GM21367 (cell line): ENCODE data around the gene MAS1L.
"Not testable (repeated sequence)": the region's sequence is repeated elsewhere in the genome, so short reads cannot be mapped to it uniquely, and the experiment has no call there.

Source experiments
- ATAC-seq: cut with Tn5 transposase; IDR thresholded peaks from one replicate; pipeline ENCODE4 v1.9.1; 2021; ENCODE audit not compliant: unreplicated experiment

The MAS1L gene

DNA sequence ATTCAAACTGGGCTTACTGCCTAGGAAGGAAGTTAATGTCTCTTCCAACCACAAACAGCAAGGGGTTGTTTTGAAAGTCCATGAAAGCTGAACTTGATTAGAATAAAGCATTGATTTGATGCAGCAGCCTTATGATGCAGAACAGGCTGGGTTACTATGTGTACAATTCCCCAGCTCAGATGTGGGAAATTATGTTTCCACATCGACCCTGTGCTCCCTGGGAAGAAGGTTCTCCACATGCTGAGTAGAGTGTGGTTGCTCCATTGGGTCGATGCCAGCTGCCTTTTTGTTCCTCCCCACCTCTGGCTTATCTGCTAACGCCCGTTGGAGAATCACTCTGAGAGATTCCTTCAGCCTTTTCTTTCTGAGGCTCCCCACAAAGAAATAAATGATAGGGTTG, 1.2 kb downstream of the MAS1L start:
- no peak for ATAC-seq

DNA sequence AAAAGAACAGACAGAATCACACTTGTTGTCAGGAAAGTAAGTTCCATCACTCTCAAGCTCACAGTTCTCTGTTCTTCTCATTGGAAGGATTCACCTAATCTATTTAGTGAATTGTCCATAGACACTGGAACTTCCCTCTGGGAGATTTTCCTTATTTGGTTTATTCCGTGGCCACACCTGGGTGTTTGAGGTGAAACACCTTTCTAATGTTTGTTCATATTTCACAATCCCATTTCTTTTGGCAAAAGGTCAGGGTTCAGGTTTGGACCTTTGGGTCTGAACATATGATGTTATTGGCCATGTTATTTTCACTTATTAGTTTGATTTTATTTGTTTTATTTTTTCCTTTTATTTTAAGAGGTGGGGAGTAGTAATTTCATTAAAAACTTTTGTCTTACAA, 4.0 kb downstream of the MAS1L start:
- ATAC-seq = no peak

DNA sequence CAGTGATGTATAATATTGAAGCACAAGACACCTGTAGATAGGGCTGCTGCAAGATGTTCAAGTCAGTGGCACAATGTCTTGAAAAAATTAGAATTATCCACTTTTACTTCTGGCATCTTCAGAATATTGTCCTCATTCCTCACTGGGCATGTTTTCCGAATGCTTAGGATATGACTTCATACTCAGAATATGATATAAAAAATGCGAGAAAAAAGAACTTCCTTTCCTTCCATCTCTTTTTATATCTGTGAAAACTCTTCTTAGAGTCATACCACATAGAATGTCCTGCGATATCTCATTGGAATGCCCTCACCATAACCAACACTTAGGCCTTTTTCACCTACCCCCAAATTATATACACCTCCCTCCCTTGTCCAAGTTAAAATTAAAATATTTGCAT, 4.6 kb downstream of the MAS1L start:
- no peak for ATAC-seq

DNA sequence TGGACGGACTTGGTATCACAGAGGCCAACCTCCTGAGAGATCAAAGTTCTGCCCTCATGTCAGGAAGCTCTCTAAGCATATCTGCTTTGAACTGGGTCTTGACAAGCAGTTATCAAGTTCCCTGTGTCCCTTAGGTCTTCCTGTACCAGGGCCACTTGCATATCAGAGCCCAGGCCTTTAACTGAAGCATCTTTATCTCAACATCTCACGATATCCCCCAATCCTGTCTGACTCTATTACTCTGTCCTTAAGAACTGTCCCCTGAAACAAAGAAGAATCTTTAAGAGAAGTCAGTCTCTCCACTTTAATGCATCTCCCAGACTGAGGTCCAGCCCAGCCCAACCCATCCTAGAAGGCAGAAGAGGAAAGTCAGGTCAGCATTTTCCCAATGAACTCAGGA, 8.2 kb downstream of the MAS1L start:
- ATAC-seq = no peak

DNA sequence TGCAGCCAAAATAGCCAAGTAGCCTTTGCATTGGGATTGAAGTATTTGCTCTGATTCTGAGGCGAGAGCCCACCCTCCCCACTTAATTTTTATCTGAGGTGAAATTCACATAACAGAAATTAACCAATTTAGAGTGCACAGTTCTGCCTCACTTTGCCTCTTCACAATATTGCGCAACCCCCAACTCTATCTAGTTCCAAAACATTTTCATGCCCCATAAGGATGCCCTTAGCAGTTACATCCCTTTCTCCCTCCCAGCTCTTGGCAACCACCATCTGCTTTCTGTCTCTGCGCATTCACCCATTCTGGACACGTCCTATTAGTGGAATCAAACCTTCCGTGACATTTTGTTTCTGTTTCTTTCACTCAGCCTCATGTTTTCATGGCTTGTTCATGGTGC, 9.0 kb downstream of the MAS1L start:
- ATAC-seq = no peak

DNA sequence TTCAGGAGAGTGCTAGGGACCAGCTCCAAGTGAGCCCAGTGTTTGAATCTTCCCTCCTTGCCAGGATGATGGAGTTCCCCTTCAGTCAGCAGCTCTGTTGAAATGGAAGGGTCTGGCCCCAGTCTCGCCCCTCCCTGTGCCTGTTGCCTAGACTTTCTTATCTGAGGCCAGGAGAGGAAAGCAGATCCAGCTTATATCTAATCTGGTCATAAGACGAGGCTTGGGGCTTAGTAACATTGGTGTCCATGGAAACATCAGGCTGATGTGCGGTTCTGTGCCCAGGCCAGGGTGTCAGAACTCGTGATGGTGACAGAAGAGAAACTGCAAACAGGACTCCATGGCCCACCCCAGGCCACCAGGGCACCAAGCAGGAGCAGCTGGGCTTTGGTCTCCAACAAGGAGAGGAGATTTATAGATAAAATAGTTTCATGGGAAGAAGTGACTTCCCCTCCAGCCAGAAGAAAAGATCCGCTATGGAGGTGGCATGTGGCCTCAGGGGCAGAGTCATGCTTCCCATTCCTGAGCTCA, 9.8 kb downstream of the MAS1L start:
- ATAC-seq = no peak

DNA sequence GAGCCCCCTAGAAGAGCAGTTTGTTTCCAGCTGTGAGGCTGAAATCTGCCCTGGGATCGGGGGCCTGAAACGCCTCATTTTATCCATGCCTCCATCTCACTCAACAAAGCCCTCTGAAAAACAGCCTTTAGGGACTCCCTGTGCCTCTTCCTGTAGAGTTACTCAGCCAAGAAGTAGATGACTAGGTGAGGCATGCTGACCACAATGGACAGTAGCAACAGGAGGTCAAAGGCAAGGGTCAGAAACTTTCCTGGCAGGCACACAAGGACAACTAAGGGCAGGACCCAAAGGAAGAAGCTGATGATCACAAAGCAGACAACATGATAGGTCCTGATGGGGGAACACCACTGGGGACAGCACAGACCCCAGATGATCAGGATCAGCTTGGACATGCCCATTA, 12.8 kb downstream of the MAS1L start:
- ATAC-seq = no peak

DNA sequence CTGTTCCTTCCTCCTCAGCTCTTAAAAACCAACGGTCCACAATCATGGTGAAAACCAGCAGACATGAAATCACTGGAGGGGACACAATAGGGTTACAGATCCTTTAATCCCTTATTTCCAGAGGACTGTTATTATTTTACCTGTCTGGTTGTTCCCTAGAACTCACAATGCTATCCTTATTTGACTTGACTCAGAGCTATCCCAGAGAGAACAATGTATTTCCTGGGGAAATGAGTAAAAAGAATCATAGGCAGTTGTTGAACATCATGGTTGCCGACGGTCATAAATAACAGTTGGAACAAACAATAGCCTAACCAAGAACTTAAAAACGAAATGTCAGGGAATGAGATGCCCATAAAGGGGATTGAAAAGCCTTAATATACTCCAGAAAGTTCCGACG, 21.5 kb downstream of the MAS1L start:
- no peak for ATAC-seq

DNA sequence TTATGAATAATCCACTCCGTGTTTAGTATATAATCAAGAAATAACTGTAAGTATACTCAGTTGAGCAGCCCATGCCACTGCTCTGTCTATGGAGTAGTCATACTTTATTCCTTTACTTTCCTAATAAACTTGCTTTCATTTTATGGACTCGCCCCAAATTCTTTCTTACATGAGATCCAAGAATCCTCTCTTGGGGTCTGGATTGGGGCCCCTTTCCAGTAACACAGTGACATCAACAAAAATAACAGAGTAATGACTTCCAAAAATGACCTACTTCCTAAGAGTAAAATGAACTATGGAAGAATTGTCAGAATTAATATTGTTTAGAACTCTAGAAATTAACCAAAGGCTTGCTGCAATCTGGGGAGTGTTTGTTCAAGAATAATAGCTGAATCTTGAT, 22.0 kb downstream of the MAS1L start:
- no peak for ATAC-seq

DNA sequence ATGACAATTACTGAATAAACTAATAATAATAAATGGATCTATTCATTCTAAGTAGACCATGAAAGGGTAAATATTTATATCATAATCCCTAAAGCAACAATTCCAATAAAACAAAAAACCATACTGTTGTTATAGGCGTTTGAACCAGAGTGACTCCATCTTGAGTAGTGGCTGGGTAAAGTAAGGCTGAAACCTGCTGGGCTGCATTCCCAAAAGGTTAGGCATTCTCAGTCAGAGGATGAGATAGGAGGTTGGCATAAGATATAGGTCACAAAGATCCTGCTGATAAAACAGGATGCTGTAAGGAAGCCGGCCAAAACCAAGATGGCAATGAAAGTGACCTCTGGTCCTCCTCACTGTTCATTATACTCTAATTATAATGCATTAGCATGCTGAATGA, 22.5 kb downstream of the MAS1L start:
- ATAC-seq = no peak

DNA sequence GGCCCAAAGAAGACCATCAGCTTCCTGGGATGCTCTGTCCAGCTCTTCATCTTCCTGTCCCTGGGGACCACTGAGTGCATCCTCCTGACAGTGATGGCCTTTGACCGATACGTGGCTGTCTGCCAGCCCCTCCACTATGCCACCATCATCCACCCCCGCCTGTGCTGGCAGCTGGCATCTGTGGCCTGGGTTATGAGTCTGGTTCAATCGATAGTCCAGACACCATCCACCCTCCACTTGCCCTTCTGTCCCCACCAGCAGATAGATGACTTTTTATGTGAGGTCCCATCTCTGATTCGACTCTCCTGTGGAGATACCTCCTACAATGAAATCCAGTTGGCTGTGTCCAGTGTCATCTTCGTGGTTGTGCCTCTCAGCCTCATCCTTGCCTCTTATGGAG, 25.7 kb downstream of the MAS1L start:
- no peak for ATAC-seq

DNA sequence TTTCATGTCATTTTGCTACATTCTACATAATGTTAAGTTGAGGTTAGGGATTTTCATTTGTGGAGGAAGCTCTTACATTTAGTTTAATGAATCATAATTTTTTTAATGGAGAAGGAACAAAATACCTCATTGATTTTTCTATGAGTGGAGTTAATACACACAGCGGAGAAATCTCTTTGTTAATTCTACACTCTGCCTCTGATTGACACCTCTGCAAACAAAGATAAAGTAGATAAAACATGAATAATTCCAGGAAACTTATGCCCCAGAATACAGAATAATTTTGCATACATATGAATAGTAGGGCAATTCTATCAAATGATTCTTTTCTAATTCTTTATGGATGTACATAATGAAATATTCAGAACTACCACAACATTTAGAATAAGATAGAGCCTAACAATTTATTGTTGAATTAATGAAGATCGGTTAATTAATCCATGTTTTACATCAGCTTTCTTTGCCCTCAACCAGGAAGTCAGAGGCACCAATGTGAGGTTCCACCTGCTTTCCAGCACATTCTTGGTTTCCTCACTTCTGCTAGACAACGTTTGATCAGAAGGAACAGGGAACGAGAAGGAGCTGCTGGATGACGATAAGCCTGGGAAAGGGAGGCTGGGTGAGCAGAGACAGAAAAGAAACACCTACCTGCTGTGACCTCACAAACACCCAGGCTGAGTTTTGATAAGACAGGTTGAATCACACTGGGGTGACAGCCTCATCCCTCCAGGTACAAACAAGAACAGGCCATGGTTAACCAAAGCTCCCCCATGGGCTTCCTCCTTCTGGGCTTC, 26.5 kb downstream of the MAS1L start:
- no peak for ATAC-seq

DNA sequence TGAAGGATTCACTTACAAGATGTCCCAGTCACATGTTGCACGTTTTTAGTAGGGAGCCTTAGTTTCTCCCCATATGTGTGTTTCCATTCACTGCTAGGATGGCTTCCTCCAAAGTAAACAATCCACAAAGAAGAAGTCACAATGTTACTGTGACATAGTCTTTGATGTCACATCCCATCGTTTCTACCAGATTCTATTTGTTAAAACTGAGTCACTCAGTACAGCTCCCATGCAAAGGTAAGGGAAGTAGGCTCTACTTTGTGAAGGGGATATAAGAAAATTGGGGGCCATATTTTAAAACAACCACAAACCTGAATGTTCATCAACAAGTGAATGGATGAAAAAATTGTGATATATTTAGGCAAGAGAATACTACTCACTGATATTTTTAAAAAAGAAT, 30.8 kb downstream of the MAS1L start, which contains the start of the genes OR11A1 and OR2H1:
OR11A1 (minus strand) TSS at position 101 of the 400 bp plus-strand sequence. CDS start 29,430 bp downstream, outside the sequence.
OR2H1 (plus strand) TSS at position 185 of the 400 bp plus-strand sequence. CDS start 4,615 bp downstream, outside the sequence.
- no peak for ATAC-seq

DNA sequence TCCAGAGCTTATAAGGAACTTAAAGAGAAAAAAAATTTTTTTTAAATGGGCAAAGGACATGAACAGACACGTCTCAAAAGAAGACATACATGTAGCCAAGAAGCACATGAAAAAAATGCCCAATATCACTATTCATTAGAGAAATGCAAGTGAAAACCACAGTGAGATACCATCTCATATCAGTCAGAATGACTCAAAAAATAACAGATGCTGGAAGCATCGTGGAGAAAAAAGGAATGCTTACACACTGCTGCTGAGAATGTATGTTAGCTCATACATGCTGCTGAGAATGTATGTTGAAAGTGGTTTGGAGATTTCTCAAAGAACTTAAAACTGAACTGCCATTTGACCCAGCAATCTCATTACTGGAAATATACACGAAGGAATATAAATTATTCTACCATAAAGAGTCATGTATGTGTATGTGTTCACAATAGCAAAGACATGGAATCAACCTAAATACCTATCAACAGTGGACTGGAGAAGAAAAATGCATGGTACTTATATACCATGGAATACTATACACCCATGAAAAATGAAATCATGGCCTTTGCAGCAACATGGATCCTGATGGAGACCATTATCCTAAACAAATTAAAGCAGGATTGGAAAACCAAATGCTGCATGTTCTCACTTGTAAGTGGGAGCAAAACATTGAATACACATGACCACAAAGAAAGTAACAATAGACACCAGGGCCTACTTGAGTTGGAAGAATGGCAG, 36.1 kb downstream of the MAS1L start:
- ATAC-seq = no peak

DNA sequence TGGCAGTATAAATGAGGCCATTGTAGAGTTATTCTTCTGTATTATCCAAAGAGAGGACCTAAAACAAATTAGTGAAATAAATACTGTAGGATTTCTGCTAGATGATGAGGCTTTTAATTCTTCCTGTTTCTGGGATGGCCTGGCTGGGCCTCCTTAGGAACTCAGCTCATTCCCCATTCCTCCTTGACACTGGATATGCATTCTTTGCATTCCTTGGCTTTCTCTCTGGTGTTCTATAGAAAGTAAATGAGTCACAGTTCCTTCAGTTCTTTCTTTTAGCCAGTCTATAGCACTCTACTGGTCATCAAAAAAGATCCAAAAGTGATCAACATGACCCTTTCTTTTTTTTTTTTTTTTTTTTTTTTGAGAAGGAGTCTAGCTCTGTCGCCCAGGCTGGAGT, 40.1 kb downstream of the MAS1L start:
- ATAC-seq = no peak

DNA sequence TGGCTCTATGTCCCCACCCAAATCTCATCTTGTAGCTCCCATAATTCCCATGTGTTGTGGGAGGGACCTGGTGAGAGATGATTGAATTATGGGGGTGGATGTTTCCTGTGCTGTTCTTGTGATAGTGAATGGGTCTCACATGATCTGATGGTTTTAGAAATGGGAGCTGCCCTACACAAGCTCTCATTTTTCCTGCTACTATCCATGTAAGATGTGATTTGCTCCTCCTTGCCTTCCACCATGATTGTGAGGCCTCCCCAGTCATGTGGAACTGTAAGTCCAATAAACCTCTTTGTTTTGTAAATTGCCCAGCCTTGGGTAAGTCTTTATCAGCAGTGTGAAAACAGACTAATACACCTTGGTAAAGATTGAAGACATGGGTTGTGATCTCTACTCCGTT, 43.7 kb downstream of the MAS1L start:
- not testable (repeated sequence) for ATAC-seq

DNA sequence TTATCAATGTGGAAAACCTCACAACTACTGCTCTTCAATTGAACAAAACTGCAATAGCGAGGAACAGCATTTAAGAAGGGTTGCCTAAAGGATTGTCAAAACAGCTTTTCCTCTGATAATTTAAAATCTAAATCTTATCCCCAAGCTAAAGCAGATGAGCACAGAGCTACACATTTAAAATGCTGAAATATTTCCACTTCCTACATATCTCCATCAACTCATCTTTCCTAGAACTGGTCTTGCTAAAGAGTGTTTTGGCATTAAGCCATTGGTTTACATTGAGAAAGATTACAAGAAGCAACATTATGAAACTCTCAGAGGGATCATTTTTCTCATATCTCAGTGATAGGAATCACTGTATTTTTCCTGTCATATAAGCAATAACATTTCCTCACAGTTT, 45.0 kb downstream of the MAS1L start:
- no peak for ATAC-seq

DNA sequence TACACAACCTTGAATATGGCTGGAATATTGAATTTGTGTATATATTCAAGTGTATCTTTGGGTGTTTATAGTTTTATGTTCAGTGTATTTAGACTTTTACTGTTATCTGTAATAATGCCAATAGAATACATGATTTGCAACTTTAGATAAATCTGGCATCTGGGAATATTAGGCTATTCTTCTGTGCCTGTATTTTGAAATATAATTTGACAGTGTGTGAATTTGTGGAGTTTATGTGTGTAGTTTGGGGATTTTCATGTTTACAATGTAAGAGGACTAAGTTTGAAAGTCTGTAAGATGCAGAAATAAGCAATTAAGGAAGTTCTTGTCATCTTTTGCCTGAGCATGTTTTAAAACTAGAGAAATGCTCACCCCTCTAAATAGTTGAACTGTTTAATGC, 48.8 kb downstream of the MAS1L start, which contains the start of gene OR10C1:
OR10C1 (plus strand) TSS at position 301 of the 400 bp plus-strand sequence. CDS start 710 bp downstream, outside the sequence.
- ATAC-seq = no peak

DNA sequence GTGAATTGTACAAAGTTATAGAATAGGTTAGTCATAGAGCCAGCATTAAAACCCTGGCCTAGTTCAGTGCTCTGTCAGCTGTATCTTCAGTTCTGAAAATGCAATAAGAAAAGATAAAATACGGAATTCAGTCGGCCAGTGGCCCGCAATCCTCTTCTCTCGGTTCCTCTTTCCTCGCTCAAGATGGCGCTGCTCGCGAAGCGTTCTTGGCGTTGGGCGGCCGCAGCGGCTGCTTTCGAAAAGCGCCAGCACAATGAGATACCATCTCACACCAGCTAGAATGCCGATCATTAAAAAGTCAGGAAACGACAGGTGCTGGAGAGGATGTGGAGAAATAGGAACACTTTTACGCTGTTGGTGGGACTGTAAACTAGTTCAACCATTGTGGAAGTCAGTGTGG, 51.0 kb downstream of the MAS1L start:
- not testable (repeated sequence) for ATAC-seq
